ENCODE data around the gene ANO3.
A peak's percentile ranks its signal among the peaks of the same experiment; 100 is the strongest.

Gene ANO3

DNA sequence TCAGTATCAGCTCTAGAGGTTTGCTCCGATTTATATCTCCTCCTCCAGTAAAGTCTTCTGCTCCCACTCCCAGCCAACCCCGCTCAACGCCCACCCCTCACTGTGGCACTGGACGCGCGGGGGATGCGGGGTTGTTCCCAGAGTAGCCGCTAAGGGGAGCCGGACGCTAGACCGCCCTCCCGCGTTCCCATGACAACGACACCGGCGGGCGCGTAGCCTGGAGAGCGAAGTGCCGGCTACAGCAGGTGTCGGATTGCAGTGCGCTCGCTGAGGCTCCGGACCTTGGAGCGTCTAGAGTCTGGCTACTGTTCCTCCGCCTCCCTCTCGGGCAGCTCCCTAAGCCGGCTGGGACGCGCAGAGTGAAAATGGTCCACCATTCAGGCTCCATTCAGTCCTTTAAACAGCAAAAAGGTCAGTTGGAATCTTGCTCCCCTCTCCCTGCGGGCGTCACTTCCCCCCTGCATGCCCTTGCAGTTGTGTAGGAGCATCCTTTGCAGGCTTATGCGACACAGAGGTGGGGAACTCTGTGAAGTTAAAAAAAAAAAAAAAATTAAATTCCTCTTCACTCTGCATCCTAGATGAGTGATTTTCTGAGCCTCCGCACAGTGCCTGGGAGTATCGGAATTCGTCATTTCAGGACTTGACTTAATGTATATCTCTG is at the start of gene ANO3:
TSS of gene ANO3 (plus strand) at position 220 of the 661 bp plus-strand sequence. CDS start at position 366, 146 bp downstream.
- intact Hi-C loops (cut with DNase I; ENCODE audit: low total_unique reads), result no loop called here
- Histone ChIP-seq H3K27ac (no peak within 1 kb of the TSS), H3K9me3 (no peaks in the 10 kb centered on the region), H3K36me3 (no peaks in the 10 kb centered on the region), H3K4me1 (peaks cover 0 to 12% (median 4%) of the 10 kb centered on the region in 4 donors), H3K4me3 (peak within 1 kb of the TSS; percentile 5 to 26), H3K27me3 (peaks cover 0 to 6% of the 10 kb centered on the region in 2 donors)
- TF ChIP-seq, protein P1, sequence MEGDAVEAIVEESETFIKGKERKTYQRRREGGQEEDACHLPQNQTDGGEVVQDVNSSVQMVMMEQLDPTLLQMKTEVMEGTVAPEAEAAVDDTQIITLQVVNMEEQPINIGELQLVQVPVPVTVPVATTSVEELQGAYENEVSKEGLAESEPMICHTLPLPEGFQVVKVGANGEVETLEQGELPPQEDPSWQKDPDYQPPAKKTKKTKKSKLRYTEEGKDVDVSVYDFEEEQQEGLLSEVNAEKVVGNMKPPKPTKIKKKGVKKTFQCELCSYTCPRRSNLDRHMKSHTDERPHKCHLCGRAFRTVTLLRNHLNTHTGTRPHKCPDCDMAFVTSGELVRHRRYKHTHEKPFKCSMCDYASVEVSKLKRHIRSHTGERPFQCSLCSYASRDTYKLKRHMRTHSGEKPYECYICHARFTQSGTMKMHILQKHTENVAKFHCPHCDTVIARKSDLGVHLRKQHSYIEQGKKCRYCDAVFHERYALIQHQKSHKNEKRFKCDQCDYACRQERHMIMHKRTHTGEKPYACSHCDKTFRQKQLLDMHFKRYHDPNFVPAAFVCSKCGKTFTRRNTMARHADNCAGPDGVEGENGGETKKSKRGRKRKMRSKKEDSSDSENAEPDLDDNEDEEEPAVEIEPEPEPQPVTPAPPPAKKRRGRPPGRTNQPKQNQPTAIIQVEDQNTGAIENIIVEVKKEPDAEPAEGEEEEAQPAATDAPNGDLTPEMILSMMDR (IDR thresholded peaks at IDR 0.05), result peak in 1 of 2 experiments; percentile 29
- DNase-seq, result peak in 1 of 2 donors; percentile 66

DNA sequence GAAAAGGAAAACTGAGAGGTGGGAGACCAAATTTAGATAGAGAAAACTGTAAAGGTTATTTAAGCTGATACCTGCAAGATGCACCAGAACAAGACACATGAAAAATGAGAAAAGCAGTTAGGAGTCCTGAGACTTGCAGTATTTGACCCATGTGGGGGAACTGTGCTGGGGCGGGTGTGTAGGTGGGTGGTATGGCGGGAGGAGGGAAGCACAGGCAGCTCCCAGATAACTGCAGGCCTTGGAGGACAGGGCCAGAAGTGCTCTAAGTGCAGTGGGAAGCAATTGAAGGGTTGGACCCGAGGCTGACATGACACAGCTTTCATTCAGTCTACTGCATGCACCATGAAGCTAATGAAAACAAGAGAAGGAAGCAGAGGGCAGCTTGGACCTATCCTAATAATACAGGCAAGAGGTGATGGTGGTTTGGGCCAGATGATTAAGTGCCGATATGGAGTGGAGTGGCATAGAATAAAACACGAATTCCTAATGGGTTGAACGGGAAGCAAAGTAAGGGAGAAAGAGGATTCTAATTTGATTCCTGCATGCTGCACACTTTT is 48.0 kb upstream of the ANO3 start:
- Histone ChIP-seq H3K27me3 (no peaks in the 10 kb centered on the region), H3K4me3 (no peak overlapping the region), H3K4me1 (no peaks in the 10 kb centered on the region), H3K27ac (no peak overlapping the region), H3K36me3 (no peaks in the 10 kb centered on the region), H3K9me3 (no peaks in the 10 kb centered on the region)
- DNase-seq, result no peak
- TF ChIP-seq, protein P1 (IDR thresholded peaks at IDR 0.05), result no peak
- intact Hi-C loops (cut with DNase I; ENCODE audit: low total_unique reads), result no loop called here

DNA sequence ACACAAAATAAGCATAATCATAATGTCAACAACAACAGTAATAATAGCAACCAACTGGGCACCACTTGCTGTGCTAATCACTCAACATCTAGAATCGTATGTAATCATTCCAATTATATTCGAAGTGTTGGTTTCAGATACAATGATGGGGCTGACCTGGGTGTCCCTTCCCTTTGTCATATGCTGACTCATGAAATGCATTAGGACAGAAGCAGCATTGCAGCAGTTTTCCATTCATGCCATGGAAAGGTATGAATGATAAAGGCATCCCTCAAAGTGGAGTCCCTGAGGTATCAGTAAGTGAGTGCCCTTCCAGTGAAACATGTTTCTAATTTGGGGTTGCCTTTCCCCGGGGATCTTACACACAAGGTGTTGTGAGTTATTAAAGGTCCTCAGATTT is 46.3 kb upstream of the ANO3 start:
- Histone ChIP-seq H3K27ac (no peak overlapping the region), H3K36me3 (no peaks in the 10 kb centered on the region), H3K4me1 (no peaks in the 10 kb centered on the region), H3K4me3 (no peak overlapping the region), H3K27me3 (no peaks in the 10 kb centered on the region), H3K9me3 (no peaks in the 10 kb centered on the region)
- intact Hi-C loops (cut with DNase I; ENCODE audit: low total_unique reads), result no loop called here
- DNase-seq, result no peak
- TF ChIP-seq, protein P1 (IDR thresholded peaks at IDR 0.05), result no peak

DNA sequence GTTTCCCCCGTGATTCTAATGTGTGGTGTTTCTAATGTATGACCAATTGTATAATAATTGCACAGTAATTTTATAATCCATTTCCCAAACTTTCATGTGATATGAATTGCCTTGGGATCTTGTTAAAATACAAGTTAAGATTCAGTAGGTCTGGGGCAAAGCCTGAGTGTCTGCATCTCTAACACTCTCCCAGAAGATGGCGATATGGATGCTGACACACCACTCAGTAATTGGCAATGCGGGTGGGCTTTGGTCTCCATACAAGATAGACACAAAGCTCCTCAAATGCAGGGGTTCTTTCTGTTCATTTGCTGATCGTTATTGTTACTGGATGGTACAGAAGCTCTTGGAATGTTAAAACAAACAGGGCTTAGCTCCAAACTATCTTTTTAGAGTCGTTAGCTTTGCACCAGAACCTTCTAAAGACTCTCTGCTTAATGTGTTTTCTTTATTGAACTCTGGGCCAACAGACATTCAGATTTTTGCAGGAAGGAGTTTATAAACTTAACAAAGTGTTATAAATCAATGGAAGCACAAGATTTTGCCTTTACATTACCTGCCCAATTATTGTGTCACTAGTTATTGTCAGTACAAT is 45.4 kb upstream of the ANO3 start:
- no peak for DNase-seq
- H3K36me3 ChIP-seq, result no peaks in the 10 kb centered on the region
- intact Hi-C loops (cut with DNase I; ENCODE audit: low total_unique reads), result no loop called here

DNA sequence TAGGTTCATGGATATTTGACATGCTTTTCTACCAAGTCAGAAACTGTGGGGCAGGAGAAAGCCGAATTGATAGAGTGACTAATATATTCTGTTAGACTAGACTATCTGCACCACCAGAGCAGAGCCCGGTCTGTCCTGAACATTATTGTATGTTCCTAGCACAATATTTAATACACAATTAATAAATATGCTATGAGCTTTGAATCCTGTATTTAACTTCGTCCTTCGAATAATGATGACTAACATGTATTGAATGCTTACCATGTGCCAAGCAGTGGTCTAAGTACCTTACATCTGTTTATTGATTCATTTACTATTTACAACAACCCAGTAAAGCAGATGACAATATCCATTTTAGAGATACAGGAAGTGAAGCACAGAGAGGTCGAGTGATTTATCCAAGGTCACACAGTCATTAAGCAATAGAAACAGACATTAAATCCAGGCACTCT is 44.8 kb upstream of the ANO3 start:
- H3K27ac ChIP-seq, result no peak overlapping the region
- intact Hi-C loops (cut with DNase I; ENCODE audit: low total_unique reads), result no loop called here
- no peaks in the 10 kb centered on the region for H3K36me3 ChIP-seq
- H3K4me3 ChIP-seq, result no peak overlapping the region
- TF ChIP-seq, protein P1 (IDR thresholded peaks at IDR 0.05), result no peak
- no peaks in the 10 kb centered on the region for H3K27me3 ChIP-seq
- H3K4me1 ChIP-seq, result no peaks in the 10 kb centered on the region
- H3K9me3 ChIP-seq, result no peaks in the 10 kb centered on the region
- DNase-seq, result no peak

More for the DNA sequence above, 45.4 kb upstream of the ANO3 start:
- H3K27me3 ChIP-seq, result no peaks in the 10 kb centered on the region
- no peaks in the 10 kb centered on the region for H3K9me3 ChIP-seq
- no peaks in the 10 kb centered on the region for H3K4me1 ChIP-seq
- no peak overlapping the region for H3K4me3 ChIP-seq
- TF ChIP-seq, protein P1 (IDR thresholded peaks at IDR 0.05), result no peak
- H3K27ac ChIP-seq, result no peak overlapping the region

All from tibial artery (tissue), 4 donors.